Measurements from ENCODE around the gene KCNMA1.

Gene KCNMA1

GRCh38 chr10:77444041-77444440 lies 193.6 kb downstream of the KCNMA1 start:
- no peak overlapping the region for H2AFZ ChIP-seq (ENCODE audit: low read depth, low read length)

GRCh38 chr10:77442699-77443189 lies 194.9 kb downstream of the KCNMA1 start:
- no peaks in the 10 kb centered on the region for H3K9me3 ChIP-seq (ENCODE audit: low read length)
- H3K4me3 ChIP-seq (ENCODE audit: low read length), result no peak overlapping the region
- H3K4me1 ChIP-seq (ENCODE audit: insufficient read depth, low read length), result no peaks in the 10 kb centered on the region
- H3K27me3 ChIP-seq (ENCODE audit: insufficient read depth, low read length), result no peaks in the 10 kb centered on the region
- H3K36me3 ChIP-seq (ENCODE audit: insufficient read depth, low read length), result no peaks in the 10 kb centered on the region
- no peak overlapping the region for H2AFZ ChIP-seq (ENCODE audit: low read depth, low read length)

More at GRCh38 chr10:77444041-77444440, 193.6 kb downstream of the KCNMA1 start:
- Histone ChIP-seq H3K9me3 (ENCODE audit: low read length) (no peaks in the 10 kb centered on the region), H3K36me3 (ENCODE audit: insufficient read depth, low read length) (no peaks in the 10 kb centered on the region), H3K4me1 (ENCODE audit: insufficient read depth, low read length) (no peaks in the 10 kb centered on the region), H3K27me3 (ENCODE audit: insufficient read depth, low read length) (no peaks in the 10 kb centered on the region), H3K4me3 (ENCODE audit: low read length) (no peak overlapping the region)

DNA sequence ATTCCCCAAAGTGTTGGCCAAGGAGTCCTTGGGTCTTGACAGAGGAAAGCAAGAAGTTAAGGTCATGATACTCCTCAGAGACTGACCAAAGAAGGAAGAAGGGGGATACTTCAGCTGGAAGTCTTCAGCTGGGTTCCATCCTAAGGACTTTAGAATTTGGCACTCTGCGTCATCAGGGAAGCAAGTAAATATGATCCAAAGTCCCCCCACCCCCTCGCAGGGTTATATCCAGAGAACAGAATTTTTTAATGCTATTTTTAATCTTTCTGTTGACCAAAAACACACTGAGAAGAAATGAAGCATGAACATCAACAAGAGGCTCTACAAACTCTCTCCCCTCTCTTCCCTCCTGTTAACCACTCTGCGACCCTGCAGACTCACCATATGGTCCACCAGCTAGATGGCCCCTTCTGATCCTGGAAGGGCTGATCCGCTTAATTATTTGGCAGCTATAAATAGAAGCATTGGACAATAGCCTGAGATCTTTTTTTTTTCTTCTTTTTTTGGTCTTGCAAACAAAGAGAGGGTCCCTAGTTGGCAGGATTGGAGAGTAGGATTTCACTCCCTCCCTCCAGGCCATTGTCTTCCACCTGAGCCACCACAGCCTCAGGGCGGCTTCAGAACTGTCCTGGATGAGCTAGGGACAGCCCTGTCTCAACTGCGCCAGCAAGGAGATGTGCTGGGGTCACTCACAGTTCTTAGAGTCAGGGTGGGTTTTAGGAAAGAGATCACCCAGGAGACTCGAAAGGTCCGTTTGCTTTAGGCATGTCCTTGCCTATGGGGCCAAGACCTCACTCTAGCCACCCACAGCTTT lies 196.0 kb downstream of the KCNMA1 start:
- H3K36me3 ChIP-seq (ENCODE audit: insufficient read depth, low read length), result no peaks in the 10 kb centered on the region
- no peaks in the 10 kb centered on the region for H3K9me3 ChIP-seq (ENCODE audit: low read length)
- H3K4me1 ChIP-seq (ENCODE audit: insufficient read depth, low read length), result no peaks in the 10 kb centered on the region
- H3K4me3 ChIP-seq (ENCODE audit: low read length), result no peak overlapping the region
- H3K27me3 ChIP-seq (ENCODE audit: insufficient read depth, low read length), result no peaks in the 10 kb centered on the region
- H2AFZ ChIP-seq (ENCODE audit: low read depth, low read length), result no peak overlapping the region

GRCh38 chr10:77436257-77436975 lies 201.2 kb downstream of the KCNMA1 start:
- Histone ChIP-seq H3K27me3 (ENCODE audit: insufficient read depth, low read length) (no peaks in the 10 kb centered on the region), H3K4me1 (ENCODE audit: insufficient read depth, low read length) (no peaks in the 10 kb centered on the region), H2AFZ (ENCODE audit: low read depth, low read length) (no peak overlapping the region), H3K4me3 (ENCODE audit: low read length) (no peak overlapping the region), H3K9me3 (ENCODE audit: low read length) (no peaks in the 10 kb centered on the region), H3K36me3 (ENCODE audit: insufficient read depth, low read length) (no peaks in the 10 kb centered on the region)

DNA sequence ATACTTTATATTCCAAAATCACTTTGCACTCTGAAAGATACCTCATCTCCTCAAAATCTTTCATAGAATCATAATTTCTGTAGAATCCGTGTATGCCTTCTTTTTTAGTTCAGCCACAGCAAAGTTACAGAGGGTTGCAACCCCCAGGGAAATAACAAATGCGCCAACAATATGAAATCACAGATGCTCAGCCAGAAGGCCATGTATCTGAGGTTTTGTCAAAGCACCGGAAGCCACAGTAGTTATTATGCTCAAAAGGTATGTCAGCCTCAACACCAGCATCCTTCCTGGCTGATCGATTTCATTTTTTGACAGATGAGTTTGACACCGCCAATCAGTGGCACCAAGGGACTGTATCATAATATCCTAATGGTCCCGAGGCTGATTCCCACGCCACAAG lies 204.1 kb downstream of the KCNMA1 start:
- Histone ChIP-seq H3K9me3 (ENCODE audit: low read length) (no peaks in the 10 kb centered on the region), H2AFZ (ENCODE audit: low read depth, low read length) (no peak overlapping the region), H3K4me1 (ENCODE audit: insufficient read depth, low read length) (no peaks in the 10 kb centered on the region), H3K27me3 (ENCODE audit: insufficient read depth, low read length) (no peaks in the 10 kb centered on the region), H3K36me3 (ENCODE audit: insufficient read depth, low read length) (no peaks in the 10 kb centered on the region), H3K4me3 (ENCODE audit: low read length) (no peak overlapping the region)

DNA sequence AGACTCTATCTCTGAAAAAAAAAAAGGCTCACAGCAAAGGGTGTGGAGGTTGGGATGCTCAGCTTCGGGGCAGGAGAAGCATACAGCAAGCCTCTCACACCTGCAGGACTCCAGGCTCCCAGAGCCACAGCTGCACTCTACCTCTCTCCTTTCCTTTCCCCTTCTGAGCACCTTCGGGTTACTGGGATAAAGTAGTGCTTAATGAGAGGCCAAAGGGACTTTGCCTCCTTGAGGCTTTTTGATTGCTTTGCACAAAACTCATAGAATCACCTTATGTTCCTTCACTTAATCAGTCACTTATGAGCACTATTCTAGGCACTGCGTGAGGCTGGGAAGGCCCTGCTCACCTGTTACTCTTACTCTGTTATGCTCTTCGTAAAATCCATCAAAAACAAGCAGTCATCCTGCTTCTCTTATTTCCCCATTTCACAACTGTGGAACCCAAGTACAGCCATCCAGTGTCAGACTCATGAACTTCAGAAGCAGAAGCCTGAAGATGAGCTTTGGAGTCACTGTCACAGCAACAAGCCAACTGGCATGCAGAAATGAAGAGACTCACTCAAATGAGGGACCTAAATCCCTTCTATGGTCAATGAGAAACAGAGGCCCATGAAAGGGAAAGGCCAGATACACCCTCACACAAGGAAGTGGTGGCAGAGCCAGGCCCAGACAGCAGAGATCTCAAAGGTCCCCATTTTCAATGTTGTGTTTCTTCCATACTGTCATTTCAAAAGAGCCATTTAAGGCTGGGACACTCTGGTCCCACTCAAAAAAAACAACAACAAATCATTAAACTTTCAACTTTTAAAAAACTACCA lies 205.4 kb downstream of the KCNMA1 start:
- Histone ChIP-seq H3K9me3 (ENCODE audit: low read length) (no peaks in the 10 kb centered on the region), H3K4me1 (ENCODE audit: insufficient read depth, low read length) (no peaks in the 10 kb centered on the region), H3K4me3 (ENCODE audit: low read length) (no peak overlapping the region), H2AFZ (ENCODE audit: low read depth, low read length) (no peak overlapping the region), H3K36me3 (ENCODE audit: insufficient read depth, low read length) (no peaks in the 10 kb centered on the region), H3K27me3 (ENCODE audit: insufficient read depth, low read length) (no peaks in the 10 kb centered on the region)

GRCh38 chr10:77431209-77431611 lies 206.4 kb downstream of the KCNMA1 start:
- H3K27me3 ChIP-seq (ENCODE audit: insufficient read depth, low read length), result no peaks in the 10 kb centered on the region
- H3K36me3 ChIP-seq (ENCODE audit: insufficient read depth, low read length), result no peaks in the 10 kb centered on the region
- H3K9me3 ChIP-seq (ENCODE audit: low read length), result no peaks in the 10 kb centered on the region
- H2AFZ ChIP-seq (ENCODE audit: low read depth, low read length), result no peak overlapping the region
- no peak overlapping the region for H3K4me3 ChIP-seq (ENCODE audit: low read length)
- no peaks in the 10 kb centered on the region for H3K4me1 ChIP-seq (ENCODE audit: insufficient read depth, low read length)

DNA sequence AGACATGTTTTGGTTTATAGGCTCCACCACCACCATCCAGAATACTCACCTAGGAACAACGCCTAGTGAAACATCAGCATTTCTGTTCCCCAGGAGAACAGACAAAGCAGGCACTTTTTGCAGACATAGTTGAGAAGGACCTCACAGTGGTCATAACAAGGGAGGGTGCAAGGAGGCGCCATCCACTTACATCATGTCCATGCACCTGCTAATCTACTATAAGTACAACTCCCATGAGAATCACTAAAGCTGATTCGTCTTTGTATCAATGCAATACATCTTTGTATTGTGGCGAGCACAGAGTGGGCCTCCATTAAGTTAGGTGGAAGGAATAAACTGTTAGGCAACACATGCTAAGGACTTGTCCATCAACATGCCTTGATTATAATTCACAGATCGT lies 207.1 kb downstream of the KCNMA1 start:
- Histone ChIP-seq H3K4me3 (ENCODE audit: low read length) (no peak overlapping the region), H2AFZ (ENCODE audit: low read depth, low read length) (no peak overlapping the region), H3K36me3 (ENCODE audit: insufficient read depth, low read length) (no peaks in the 10 kb centered on the region), H3K9me3 (ENCODE audit: low read length) (no peaks in the 10 kb centered on the region), H3K27me3 (ENCODE audit: insufficient read depth, low read length) (no peaks in the 10 kb centered on the region), H3K4me1 (ENCODE audit: insufficient read depth, low read length) (no peaks in the 10 kb centered on the region)

DNA sequence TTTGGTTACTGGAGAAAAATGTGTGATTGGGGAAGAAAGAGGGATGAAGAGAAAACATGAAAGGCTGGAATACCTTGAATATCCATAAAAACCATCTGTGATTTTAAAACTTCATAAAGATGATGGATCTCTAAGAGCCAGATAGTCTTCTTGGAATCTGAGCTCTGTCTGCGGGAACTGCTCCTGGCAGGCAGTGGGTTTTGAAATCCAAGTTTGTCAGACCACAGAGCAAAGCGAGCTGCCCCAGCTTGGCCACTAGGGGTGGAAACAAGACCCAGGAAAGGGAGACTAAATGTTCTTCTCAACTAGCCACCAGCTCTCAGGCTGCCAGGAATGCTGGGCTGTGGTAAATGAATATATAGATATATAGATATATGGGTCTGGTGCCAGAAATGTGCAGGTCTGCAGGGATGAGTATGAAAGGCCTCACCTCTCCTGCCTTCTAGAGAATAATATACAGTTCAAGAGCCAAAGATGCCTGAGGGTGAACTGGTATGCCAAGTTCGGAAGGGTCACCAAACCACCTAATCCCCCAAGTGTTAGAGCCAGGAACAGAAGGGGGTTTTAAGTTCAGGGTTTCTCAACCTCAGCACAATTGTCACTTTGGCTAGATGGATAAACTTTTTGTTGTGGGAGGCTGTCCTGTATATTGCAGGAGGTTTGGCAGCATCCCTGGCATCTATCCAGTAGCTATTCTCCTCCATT lies 208.8 kb downstream of the KCNMA1 start:
- no peaks in the 10 kb centered on the region for H3K4me1 ChIP-seq (ENCODE audit: insufficient read depth, low read length)
- no peaks in the 10 kb centered on the region for H3K9me3 ChIP-seq (ENCODE audit: low read length)
- no peaks in the 10 kb centered on the region for H3K27me3 ChIP-seq (ENCODE audit: insufficient read depth, low read length)
- no peak overlapping the region for H2AFZ ChIP-seq (ENCODE audit: low read depth, low read length)
- no peaks in the 10 kb centered on the region for H3K36me3 ChIP-seq (ENCODE audit: insufficient read depth, low read length)
- no peak overlapping the region for H3K4me3 ChIP-seq (ENCODE audit: low read length)

DNA sequence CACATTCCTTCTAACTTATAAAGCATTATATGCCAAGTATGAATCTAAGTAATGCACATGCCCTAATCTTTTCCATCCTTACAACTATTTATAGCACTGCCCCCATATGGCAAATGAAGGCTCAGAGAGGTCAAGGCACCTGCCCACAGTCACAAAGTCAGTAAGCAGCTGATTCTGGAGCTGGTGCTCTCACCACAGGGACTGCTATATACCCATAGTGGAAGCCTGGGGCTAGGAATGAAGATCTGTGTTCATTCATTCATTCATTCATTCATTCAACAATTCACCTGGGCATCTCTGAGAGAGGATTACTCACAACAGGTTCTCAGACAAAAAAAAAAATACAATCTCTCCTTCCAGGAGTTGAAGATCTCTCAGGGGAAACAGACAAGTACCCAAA lies 213.4 kb downstream of the KCNMA1 start:
- Histone ChIP-seq H2AFZ (ENCODE audit: low read depth, low read length) (no peak overlapping the region), H3K4me3 (ENCODE audit: low read length) (no peak overlapping the region), H3K9me3 (ENCODE audit: low read length) (no peaks in the 10 kb centered on the region), H3K27me3 (ENCODE audit: insufficient read depth, low read length) (peaks cover 2% of the 10 kb centered on the region), H3K4me1 (ENCODE audit: insufficient read depth, low read length) (no peaks in the 10 kb centered on the region), H3K36me3 (ENCODE audit: insufficient read depth, low read length) (no peaks in the 10 kb centered on the region)

DNA sequence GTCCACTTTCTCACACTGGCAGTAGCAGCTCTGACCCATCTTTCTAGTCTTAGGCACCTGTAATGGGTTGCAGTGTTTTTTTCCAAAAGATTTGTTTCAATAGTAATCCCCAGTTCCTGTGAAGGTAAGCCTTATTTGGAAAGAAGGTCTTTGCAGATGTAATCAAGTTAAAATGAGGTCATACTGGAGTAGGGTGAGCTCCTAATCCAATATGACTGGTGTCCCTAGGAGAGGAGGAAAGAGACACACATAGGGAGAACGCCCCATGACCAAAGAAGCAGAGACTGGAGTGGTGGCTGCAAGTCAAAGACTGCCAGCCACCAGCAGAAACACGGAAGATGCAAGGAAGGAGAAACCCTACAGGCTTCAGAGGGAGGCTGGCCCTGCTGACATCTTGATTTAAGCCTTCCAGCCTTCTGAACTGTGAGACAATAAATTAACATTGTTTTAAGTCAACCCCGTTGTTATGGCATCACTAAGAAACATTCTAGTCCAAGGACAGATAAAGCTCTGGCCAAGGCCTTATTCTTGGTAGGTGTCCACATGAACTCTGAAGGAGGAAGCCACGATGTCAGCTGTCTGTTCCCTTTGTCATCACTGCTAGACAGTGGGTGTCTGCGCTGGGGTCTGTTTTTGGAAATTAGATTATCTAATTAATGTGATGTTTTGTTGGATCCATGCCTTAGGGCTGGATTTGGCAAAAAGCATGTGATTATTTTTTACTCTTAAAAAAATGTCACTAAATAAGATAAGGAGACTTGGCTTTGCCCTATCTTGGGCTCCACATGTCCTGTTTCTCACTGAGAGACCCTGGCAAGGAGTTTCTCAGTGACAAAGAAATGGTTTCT lies 214.9 kb downstream of the KCNMA1 start:
- H3K9me3 ChIP-seq (ENCODE audit: low read length), result no peaks in the 10 kb centered on the region
- no peak overlapping the region for H2AFZ ChIP-seq (ENCODE audit: low read depth, low read length)
- H3K4me3 ChIP-seq (ENCODE audit: low read length), result no peak overlapping the region
- peaks cover 2% of the 10 kb centered on the region for H3K27me3 ChIP-seq (ENCODE audit: insufficient read depth, low read length)
- H3K4me1 ChIP-seq (ENCODE audit: insufficient read depth, low read length), result no peaks in the 10 kb centered on the region
- H3K36me3 ChIP-seq (ENCODE audit: insufficient read depth, low read length), result no peaks in the 10 kb centered on the region

- H2AFZ ChIP-seq (ENCODE audit: low read depth, low read length), result no peak overlapping the region
- no peaks in the 10 kb centered on the region for H3K4me1 ChIP-seq (ENCODE audit: insufficient read depth, low read length)
- peaks cover 2% of the 10 kb centered on the region for H3K27me3 ChIP-seq (ENCODE audit: insufficient read depth, low read length)
- H3K36me3 ChIP-seq (ENCODE audit: insufficient read depth, low read length), result no peaks in the 10 kb centered on the region
- no peaks in the 10 kb centered on the region for H3K9me3 ChIP-seq (ENCODE audit: low read length)
- H3K4me3 ChIP-seq (ENCODE audit: low read length), result no peak overlapping the region
Measured at GRCh38 chr10:77421591-77421990, 216.0 kb downstream of the KCNMA1 start.
